DND-41 (cell line): ENCODE data around the gene GLP2R.

Source experiments
- CTCF ChIP-seq: IDR thresholded peaks from 2 replicates; pipeline ENCODE4 v1.5.1; 2012; ENCODE audit warnings: borderline replicate concordance, low read length, moderate library complexity, mild to moderate bottlenecking; ENCODE audit not compliant: poor library complexity, severe bottlenecking; ENCODE audit errors: extremely low read depth
- EZH2 ChIP-seq: IDR thresholded peaks from 3 replicates; pipeline ENCODE4 v1.6.1; 2012; ENCODE audit warnings: borderline replicate concordance, low read depth, mild to moderate bottlenecking, moderate library complexity, low read length, inconsistent platforms; ENCODE audit not compliant: severe bottlenecking

DNA sequence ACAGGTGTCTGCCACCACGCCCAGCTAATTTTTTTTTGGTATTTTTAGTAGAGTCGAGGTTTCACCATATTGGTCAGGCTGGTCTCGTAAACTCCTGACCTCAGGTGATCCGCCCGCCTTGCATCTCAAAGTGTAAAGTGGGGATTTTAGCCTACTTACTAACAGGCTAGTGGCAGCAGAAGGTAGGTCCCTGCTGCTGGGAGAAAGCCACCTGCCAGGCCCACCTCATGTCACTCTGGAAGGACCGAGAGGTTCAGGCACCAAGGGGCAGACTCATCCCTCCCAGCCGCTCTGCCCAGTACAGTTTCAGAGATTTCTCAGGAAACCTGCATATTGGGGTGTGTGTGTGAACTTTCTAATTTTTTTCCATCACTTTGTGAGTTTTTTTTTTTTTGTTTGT is 81.4 kb downstream of the GLP2R start:
- TF ChIP-seq CTCF = no peak
- no peak for TF ChIP-seq EZH2
